Measurements from ENCODE around the gene SPRY2.
"Not testable (repeated sequence)": the region's sequence is repeated elsewhere in the genome, so short reads cannot be mapped to it uniquely, and the experiment has no call there.

Gene SPRY2

GRCh38 chr13:80363890-80364503 lies 23.1 kb upstream of the SPRY2 start:
- Mint-ChIP-seq H3K9me3 (no peaks in the 10 kb centered on the region), H3K36me3 (ENCODE audit: low read depth) (no peaks in the 10 kb centered on the region), H3K4me1 (ENCODE audit: low read depth) (no peaks in the 10 kb centered on the region), H3K27me3 (ENCODE audit: low read depth) (no peaks in the 10 kb centered on the region), H3K27ac (no peak overlapping the region), H3K4me3 (no peak overlapping the region)
- DNase-seq (ENCODE audit: low spot score) = no peak

- no peak for DNase-seq (ENCODE audit: low spot score)
- Mint-ChIP-seq H3K27ac (no peak overlapping the region), H3K4me3 (no peak overlapping the region), H3K9me3 (no peaks in the 10 kb centered on the region), H3K4me1 (ENCODE audit: low read depth) (no peaks in the 10 kb centered on the region), H3K27me3 (ENCODE audit: low read depth) (no peaks in the 10 kb centered on the region), H3K36me3 (ENCODE audit: low read depth) (no peaks in the 10 kb centered on the region)
These were observed 21.6 kb upstream of the SPRY2 start for GRCh38 chr13:80362481-80362880.

DNA sequence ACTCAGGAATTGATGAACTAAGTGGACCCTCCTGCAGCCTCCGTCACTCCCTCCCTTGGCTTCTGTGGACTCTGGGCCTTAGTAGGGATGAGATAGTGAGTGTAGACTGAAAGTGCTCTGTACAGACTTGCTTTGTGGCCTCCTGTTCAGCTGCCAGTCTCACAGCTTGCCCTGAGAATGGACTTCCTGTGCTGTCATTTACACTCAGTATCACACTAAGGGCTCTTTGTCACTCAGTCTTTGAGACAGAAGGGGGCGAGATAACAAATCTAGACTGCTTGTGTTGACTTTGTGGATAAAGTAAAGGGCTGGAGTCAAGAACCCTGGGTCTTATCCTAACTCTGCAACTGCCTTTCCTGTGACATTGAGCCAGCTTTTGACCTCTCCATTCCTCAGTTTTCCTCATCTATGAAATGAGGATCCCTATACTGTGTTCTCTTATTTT lies 21.0 kb upstream of the SPRY2 start:
- Mint-ChIP-seq H3K4me1 (ENCODE audit: low read depth) (no peaks in the 10 kb centered on the region), H3K9me3 (no peaks in the 10 kb centered on the region), H3K27me3 (ENCODE audit: low read depth) (no peaks in the 10 kb centered on the region), H3K27ac (no peak overlapping the region), H3K36me3 (ENCODE audit: low read depth) (no peaks in the 10 kb centered on the region), H3K4me3 (no peak overlapping the region)
- DNase-seq (ENCODE audit: low spot score) = no peak

GRCh38 chr13:80361298-80361697 lies 20.4 kb upstream of the SPRY2 start:
- Mint-ChIP-seq H3K27ac (no peak overlapping the region), H3K9me3 (no peaks in the 10 kb centered on the region), H3K4me3 (no peak overlapping the region), H3K27me3 (ENCODE audit: low read depth) (no peaks in the 10 kb centered on the region), H3K36me3 (ENCODE audit: low read depth) (no peaks in the 10 kb centered on the region), H3K4me1 (ENCODE audit: low read depth) (no peaks in the 10 kb centered on the region)
- no peak for DNase-seq (ENCODE audit: low spot score)

DNA sequence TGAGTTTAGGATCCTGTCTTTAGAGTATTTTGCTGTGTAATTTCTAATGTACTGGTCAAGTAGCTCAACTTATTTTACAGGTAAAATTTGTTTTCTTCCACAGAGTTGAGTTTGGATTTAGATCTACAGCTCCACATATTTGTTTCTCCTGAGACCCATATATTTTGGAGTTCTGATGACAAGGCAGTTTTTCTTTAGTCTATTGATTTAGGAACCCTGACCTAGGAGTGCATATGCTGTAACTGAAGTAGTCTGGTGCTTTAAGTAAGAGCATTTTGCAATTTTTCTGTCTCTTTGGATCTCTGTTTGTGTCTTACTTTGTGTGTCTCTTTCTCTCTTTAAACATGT lies 19.5 kb upstream of the SPRY2 start:
- Mint-ChIP-seq H3K4me3 (no peak overlapping the region), H3K36me3 (ENCODE audit: low read depth) (no peaks in the 10 kb centered on the region), H3K9me3 (no peaks in the 10 kb centered on the region), H3K4me1 (ENCODE audit: low read depth) (no peaks in the 10 kb centered on the region), H3K27ac (no peak overlapping the region), H3K27me3 (ENCODE audit: low read depth) (no peaks in the 10 kb centered on the region)
- no peak for DNase-seq (ENCODE audit: low spot score)

DNA sequence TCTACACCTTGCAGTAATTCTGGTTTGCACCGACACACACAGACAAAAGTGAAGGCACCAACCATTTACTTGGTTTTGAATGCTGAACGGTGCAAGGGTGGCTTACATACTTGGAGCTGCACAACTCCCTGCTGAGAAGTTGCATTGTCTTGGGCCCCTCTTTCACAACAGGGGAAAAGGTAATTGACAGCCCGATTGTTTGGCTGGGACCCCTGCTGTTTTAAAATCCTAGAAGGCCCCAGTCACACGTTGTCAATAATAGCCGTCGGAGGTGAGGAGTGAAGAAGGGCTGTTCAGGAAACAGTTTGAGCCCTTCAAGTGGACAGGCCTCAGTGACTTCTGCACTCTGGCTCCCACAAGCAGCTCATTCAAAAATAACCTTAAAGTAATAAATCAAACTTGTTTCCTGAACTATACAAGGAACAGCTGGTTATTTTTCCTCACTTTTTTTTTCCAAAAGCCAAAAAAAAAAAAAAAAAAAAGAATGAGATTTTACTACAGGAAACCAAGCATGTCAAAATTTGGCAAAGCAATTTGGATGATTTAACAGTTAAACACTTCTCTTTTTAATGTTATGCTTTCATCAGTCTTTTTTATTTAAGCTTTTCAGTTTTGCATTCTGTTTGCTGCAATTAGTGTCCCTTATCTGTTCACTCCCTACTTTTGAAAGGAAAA lies 19.0 kb upstream of the SPRY2 start:
- Mint-ChIP-seq H3K4me3 (no peak overlapping the region), H3K27me3 (ENCODE audit: low read depth) (no peaks in the 10 kb centered on the region), H3K36me3 (ENCODE audit: low read depth) (no peaks in the 10 kb centered on the region), H3K27ac (no peak overlapping the region), H3K9me3 (no peaks in the 10 kb centered on the region), H3K4me1 (ENCODE audit: low read depth) (no peaks in the 10 kb centered on the region)
- no peak for DNase-seq (ENCODE audit: low spot score)

DNA sequence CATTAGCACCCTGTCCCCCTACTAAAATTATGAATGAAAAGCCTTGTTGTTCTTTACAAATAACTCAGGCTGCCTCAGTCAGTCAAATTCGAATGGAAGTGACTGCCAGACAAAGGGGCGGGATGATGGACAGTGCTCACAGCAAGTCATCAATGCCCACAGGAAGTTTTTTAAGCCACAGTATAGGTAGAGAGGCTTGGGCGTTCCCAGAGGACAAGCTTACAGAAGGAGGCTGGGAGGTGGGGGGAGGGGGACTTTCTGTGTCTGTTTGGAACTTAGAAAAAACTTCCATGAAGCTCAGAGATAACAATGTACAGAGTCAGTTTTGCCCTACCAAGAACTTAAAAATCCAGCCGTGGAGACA lies 18.5 kb upstream of the SPRY2 start:
- Mint-ChIP-seq H3K27me3 (ENCODE audit: low read depth) (no peaks in the 10 kb centered on the region), H3K9me3 (no peaks in the 10 kb centered on the region), H3K4me3 (no peak overlapping the region)

DNA sequence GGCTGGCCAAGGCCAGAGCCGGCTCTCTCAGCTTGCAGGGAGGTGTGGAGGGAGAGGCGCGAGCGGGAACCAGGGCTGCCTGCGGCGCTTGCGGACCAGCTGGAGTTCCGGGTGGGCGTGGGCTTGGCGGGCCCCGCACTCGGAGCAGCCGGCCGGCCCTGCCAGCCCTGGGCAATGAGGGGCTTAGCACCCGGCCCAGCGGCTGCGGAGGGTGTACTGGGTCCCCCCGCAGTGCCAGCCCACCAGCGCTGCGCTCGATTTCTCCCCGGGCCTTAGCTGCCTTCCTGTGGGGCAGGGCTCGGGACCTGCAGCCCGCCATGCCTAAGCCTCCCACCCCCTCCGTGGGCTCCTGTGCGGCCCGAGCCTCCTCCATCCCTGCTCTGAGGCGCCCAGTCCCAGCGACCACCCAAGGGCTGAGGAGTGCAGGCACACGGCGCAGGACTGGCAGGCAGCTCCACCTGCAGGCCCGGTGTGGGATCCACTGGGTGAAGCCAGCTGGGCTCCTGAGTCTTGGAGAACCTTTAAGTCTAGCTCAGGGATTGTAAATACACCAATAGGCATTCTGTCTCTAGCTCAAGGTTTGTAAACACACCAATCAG lies 14.7 kb upstream of the SPRY2 start:
- not testable (repeated sequence) for H3K27ac Mint-ChIP-seq; H3K27me3 Mint-ChIP-seq (ENCODE audit: low read depth); H3K4me1 Mint-ChIP-seq (ENCODE audit: low read depth)

More for the DNA sequence above, 18.5 kb upstream of the SPRY2 start:
- Mint-ChIP-seq H3K36me3 (ENCODE audit: low read depth) (no peaks in the 10 kb centered on the region), H3K27ac (no peak overlapping the region), H3K4me1 (ENCODE audit: low read depth) (no peaks in the 10 kb centered on the region)
- DNase-seq (ENCODE audit: low spot score) = no peak

DNA sequence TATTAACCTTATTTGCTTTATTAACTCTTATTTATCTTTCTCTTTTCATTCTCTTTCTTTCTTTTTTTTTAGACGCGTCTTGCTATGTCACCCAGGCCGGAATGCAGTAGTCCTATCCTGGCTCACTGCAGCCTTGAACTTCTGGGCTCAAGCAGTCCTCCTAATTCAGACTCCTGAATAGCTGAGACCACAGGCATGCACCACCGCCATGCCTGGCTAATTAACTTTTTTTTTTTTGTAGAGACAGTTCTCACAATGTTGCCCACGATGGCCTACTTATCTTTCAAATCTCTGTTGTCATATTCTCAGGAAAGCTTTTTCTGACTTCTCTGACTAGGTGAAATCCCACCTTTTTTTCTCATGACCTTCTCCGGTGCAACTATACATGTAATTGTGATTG lies 7.8 kb upstream of the SPRY2 start:
- Mint-ChIP-seq H3K36me3 (ENCODE audit: low read depth) (no peaks in the 10 kb centered on the region), H3K9me3 (no peaks in the 10 kb centered on the region), H3K4me3 (no peak overlapping the region), H3K4me1 (ENCODE audit: low read depth) (no peaks in the 10 kb centered on the region), H3K27ac (no peak overlapping the region), H3K27me3 (ENCODE audit: low read depth) (peaks cover 9% of the 10 kb centered on the region)
- no peak for DNase-seq (ENCODE audit: low spot score)

More for the DNA sequence above, 14.7 kb upstream of the SPRY2 start:
- not testable (repeated sequence) for H3K9me3 Mint-ChIP-seq; H3K4me3 Mint-ChIP-seq; H3K36me3 Mint-ChIP-seq (ENCODE audit: low read depth); DNase-seq (ENCODE audit: low spot score)

DNA sequence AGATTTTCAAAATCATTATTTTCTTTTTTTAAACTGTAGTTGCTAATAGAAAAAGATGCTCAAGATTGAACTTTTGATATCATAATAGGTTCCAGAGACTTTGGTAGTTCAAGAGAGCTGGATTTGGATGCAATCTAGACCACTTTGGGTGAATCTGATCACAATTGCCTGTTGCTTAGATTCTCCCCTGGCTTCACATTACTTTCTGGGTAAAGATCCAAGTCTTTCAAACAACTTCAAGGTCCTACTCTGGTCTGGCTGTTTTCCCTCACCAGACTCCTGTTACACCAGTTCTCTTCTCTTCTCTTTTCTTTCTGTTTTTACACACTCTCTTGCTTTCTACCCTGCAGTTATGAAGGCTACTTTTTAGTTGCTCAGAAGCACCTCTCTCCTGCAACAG lies 7.4 kb upstream of the SPRY2 start:
- Mint-ChIP-seq H3K27ac (no peak overlapping the region), H3K4me3 (no peak overlapping the region), H3K9me3 (no peaks in the 10 kb centered on the region), H3K36me3 (ENCODE audit: low read depth) (no peaks in the 10 kb centered on the region), H3K27me3 (ENCODE audit: low read depth) (peaks cover 14% of the 10 kb centered on the region), H3K4me1 (ENCODE audit: low read depth) (no peaks in the 10 kb centered on the region)
- DNase-seq (ENCODE audit: low spot score) = no peak

DNA sequence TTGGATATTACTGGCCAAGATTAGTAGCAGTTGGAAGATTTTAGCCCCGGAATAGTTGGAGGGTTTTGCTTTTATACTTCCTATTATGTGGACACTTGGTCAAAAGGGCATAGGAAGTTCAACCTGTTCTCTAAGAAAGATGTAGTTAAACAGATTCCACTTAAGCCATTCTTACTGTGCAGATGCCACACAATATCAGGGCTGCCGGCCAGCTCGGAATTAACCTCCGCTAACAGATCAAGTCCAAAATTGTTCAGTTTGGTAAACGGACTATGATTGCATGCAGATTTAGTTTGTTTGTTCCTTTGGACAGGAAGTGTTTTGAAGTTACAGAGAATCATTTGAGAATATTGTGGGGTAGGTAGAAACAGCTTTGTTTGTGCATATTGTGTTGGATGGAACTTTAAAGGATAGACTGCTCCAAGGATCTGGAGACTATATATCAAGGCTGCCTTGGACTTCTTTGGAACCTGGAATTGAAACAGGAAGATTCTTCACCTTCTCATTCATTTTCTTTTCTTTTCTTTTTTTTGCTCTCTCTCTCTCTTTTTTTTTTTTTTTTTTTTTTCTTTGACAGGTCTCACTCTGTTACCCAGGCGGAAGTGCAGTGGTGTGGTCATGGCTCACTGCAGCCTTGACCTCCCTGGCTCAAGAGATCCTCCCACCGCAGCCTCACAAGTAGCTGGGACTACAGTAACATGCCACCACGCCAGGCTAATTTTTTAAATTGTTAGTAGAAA lies 5.0 kb upstream of the SPRY2 start:
- no peaks in the 10 kb centered on the region for H3K9me3 Mint-ChIP-seq
- peaks cover 29% of the 10 kb centered on the region for H3K27me3 Mint-ChIP-seq (ENCODE audit: low read depth)
- peaks cover 12% of the 10 kb centered on the region for H3K4me1 Mint-ChIP-seq (ENCODE audit: low read depth)
- H3K27ac Mint-ChIP-seq = no peak overlapping the region
- no peaks in the 10 kb centered on the region for H3K36me3 Mint-ChIP-seq (ENCODE audit: low read depth)
- no peak overlapping the region for H3K4me3 Mint-ChIP-seq
- no peak for DNase-seq (ENCODE audit: low spot score)

DNA sequence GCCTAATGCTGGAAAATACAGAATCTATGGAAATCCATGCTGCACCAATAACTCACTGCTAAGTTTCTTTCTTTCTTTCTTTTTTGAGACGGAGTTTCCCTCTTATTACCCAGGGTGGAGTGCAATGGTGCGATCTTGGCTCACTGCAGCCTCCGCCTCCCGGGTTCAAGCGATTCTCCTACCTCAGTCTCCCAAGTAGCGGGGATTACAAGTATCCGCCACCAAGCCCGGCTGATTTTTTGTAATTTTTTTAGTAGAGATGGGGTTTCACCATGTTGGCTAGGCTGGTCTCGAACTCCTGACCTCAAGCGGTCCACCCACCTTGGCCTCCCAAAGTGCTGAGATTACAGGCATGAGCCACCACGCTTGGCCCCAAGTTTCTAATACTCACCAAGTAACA lies 3.1 kb upstream of the SPRY2 start:
- Mint-ChIP-seq H3K4me1 (ENCODE audit: low read depth) (peaks cover 17% of the 10 kb centered on the region), H3K27me3 (ENCODE audit: low read depth) (peaks cover 33% of the 10 kb centered on the region)
- H3K9me3 Mint-ChIP-seq; DNase-seq (ENCODE audit: low spot score); H3K36me3 Mint-ChIP-seq (ENCODE audit: low read depth); H3K27ac Mint-ChIP-seq; H3K4me3 Mint-ChIP-seq: not testable (repeated sequence)

DNA sequence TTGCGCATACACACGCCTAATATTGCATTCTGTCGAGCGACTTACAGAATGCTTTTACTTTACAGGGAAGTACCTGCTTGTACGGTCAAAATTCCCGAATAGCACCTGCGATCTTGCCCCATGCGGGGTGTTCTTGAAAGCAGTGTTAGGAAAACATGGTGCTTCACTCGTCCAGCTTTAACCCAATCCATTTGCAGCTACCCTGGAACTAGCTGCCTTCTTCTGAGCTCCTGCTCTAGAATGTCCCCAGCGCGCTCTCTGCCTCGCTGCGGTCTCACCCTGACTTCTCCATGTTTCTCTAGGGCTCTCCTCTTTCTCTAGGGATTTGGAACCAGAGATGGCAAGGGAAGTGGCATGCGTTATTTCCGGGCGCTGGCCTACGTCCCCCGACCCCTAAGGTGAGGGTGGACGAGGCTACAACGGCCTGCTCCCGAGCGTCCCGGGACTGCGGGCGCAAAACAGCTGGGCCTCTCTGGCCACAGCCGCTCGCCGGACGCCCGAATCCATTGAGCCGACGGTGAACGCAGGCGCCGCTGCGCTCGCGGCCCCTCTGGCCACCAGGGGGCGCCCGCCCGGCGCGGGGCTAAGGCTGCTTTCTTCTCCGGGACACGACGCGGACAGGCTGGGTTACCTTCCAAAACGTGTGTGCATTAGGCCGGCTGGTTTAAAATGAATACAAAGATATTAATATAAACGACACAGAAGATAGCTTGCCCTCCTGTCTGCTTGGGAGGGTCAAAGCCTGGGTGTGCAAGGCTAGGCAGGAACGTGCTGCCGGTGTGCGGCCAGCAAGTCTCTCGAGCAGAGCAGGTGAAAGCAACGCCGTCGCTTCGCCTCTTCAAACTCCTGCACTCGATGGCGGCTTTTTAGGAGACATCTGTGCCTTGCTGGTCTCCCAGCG lies 1.8 kb upstream of the SPRY2 start:
- Mint-ChIP-seq H3K27me3 (ENCODE audit: low read depth) (peaks cover 33% of the 10 kb centered on the region), H3K4me3 (peak overlapping the region; percentile 39), H3K4me1 (ENCODE audit: low read depth) (peaks cover 17% of the 10 kb centered on the region), H3K9me3 (no peaks in the 10 kb centered on the region), H3K27ac (no peak overlapping the region), H3K36me3 (ENCODE audit: low read depth) (no peaks in the 10 kb centered on the region)
- peak; percentile 66 for DNase-seq (ENCODE audit: low spot score)
